ENCODE measurements around the gene HOXA3.

HOXA3 gene

GRCh38 chr7:27128776-27129728 is 23.3 kb downstream of the HOXA3 start:
- no peak for TF ChIP-seq CTCF (IDR thresholded peaks at IDR 0.05; ENCODE audit: low read depth, low read length, missing control alignments)
- no peak for DNase-seq (ENCODE audit: low read depth)
- peak overlapping the region; percentile 42 for H3K4me3 ChIP-seq (ENCODE audit: low read depth, low read length)
- in situ Hi-C loops (cut with HindIII; ENCODE audit: low sequenced_read_pairs) = no loop called here

GRCh38 chr7:27128034-27128433 is 24.3 kb downstream of the HOXA3 start:
- no peak for DNase-seq (ENCODE audit: low read depth)
- in situ Hi-C loops (cut with HindIII; ENCODE audit: low sequenced_read_pairs) = no loop called here
- TF ChIP-seq CTCF (IDR thresholded peaks at IDR 0.05; ENCODE audit: low read depth, low read length, missing control alignments) = no peak
- no peak overlapping the region for H3K4me3 ChIP-seq (ENCODE audit: low read depth, low read length)

- no peak for DNase-seq (ENCODE audit: low read depth)
- no peak for TF ChIP-seq CTCF (IDR thresholded peaks at IDR 0.05; ENCODE audit: low read depth, low read length, missing control alignments)
- no peak overlapping the region for H3K4me3 ChIP-seq (ENCODE audit: low read depth, low read length)
- in situ Hi-C loops (cut with HindIII; ENCODE audit: low sequenced_read_pairs) = no loop called here
These were observed 25.6 kb downstream of the HOXA3 start for GRCh38 chr7:27126596-27127327.

- H3K4me3 ChIP-seq (ENCODE audit: low read depth, low read length) = no peak overlapping the region
- in situ Hi-C loops (cut with HindIII; ENCODE audit: low sequenced_read_pairs) = no loop called here
- DNase-seq (ENCODE audit: low read depth) = no peak
- no peak for TF ChIP-seq CTCF (IDR thresholded peaks at IDR 0.05; ENCODE audit: low read depth, low read length, missing control alignments)
These were observed 26.4 kb downstream of the HOXA3 start for GRCh38 chr7:27125986-27126394.

GRCh38 chr7:27124902-27125689 is 27.3 kb downstream of the HOXA3 start:
- no peak overlapping the region for H3K4me3 ChIP-seq (ENCODE audit: low read depth, low read length)
- DNase-seq (ENCODE audit: low read depth) = no peak
- no peak for TF ChIP-seq CTCF (IDR thresholded peaks at IDR 0.05; ENCODE audit: low read depth, low read length, missing control alignments)
- in situ Hi-C loops (cut with HindIII; ENCODE audit: low sequenced_read_pairs) = no loop called here
